CD4-positive, alpha-beta T cell treated with Interleukin-4 for 4 hours (primary cell): ENCODE results near the gene CPED1.

ENCODE experiments used
- DNase-seq: peaks from one replicate; pipeline ENCODE4 v3.0.0-alpha.2; 2020

The CPED1 gene

DNA sequence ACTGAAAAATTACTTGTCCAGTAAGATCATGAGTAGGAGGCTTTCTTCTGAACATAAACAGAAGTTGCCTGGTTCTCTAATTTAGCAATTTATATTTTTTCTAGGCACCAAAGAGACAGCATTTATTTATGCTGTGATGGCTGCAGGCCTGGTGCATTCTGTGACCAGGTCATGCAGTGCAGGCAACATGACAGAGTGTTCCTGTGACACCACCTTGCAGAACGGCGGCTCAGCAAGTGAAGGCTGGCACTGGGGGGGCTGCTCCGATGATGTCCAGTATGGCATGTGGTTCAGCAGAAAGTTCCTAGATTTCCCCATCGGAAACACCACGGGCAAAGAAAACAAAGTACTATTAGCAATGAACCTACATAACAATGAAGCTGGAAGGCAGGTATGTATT is 343.1 kb downstream of the CPED1 start:
- DNase-seq, result no peak

DNA sequence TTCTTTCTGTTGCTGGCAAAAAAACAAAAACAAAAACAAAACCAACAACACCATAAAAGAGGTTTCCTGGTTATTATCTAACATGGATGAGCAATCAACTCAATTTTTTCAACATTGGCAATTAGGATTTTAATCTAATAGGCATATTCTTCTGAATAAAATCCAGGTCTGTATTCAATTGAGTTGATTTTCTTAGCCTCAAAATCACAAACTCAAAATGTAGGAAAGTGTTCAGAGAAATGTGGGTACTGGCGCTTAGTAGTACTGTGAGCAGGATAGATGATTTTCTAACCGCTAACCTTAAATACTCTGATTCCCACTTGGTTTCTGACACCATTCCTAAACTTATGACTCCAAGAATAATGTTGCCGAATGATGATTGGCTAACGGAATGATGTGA is 345.9 kb downstream of the CPED1 start:
- no peak for DNase-seq

DNA sequence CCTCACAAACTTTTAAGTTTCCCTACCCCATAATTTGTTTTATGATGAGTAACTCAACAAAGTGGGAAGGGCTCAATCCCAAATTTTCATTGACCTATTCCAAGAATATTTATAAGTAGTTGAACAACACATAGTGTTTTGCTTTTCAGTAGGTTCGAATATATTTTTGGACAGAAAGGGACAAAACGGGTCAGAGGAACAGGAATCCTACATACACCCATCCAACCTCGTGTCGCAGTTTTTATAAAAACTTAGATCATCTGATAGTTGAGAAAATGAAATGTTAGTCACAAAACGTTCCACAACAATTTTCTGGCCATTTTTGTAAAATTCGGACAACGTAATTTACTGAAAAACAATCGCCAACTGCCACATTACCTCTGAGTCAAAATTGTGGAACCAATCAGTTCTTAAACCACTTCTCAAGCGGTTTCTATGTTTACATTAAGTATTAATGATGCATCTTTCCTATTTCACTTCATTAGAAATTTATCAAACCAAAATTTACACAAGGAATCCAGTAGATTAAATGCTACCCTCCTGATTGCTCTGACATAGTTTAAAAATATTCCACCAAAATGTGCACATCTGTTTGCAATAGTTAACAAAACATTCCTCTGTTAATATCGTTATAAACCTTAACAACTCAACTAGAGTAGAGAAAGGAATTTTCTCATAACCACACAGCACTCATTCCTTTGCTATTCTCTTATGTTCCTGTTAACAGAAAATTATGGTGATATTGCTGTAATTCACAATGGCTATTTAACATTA is 346.6 kb downstream of the CPED1 start:
- DNase-seq, result no peak

DNA sequence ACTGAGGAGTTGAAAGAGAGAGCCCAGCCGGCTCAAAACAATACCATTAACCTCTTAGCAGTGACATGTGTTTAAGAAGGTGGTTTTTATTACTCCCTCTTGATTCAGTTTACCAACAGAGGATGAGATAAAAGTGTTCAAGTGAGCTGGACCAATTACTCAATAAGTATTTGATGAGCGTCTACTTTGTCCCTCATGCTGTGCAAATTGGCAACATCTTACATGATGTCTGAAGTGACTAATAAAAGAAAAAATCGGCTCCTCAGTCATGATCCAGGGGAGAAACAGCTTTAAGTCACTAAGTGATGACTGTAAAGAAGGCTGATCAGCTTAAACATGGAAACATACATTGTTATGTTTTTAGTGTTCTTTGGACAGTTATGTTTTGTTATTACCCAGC is 348.1 kb downstream of the CPED1 start:
- no peak for DNase-seq

DNA sequence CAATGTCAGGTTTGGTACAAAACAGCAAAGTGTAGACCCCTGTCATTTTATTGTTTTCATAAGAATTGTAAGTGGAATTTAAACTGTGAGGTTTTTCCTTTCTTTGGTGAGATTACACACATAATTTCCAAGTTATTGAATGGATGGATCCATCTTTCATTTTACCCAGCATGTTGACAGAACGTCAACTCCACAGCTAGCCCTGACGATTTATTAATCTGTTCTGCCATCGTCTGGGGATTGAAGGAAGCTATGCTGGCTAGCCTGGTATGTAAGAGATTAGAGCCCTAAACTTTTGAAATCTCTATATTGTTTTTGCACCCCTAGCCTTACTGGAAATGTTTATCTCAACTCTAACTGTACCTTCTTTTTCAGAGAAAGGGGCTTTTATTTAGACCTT is 348.9 kb downstream of the CPED1 start:
- DNase-seq, result no peak

DNA sequence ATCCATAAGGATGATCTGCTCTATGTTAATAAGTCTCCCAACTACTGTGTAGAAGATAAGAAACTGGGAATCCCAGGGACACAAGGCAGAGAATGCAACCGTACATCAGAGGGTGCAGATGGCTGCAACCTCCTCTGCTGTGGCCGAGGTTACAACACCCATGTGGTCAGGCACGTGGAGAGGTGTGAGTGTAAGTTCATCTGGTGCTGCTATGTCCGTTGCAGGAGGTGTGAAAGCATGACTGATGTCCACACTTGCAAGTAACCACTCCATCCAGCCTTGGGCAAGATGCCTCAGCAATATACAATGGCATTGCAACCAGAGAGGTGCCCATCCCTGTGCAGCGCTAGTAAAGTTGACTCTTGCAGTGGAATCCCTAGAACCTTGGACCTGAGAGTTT is 350.6 kb downstream of the CPED1 start:
- DNase-seq, result no peak

DNA sequence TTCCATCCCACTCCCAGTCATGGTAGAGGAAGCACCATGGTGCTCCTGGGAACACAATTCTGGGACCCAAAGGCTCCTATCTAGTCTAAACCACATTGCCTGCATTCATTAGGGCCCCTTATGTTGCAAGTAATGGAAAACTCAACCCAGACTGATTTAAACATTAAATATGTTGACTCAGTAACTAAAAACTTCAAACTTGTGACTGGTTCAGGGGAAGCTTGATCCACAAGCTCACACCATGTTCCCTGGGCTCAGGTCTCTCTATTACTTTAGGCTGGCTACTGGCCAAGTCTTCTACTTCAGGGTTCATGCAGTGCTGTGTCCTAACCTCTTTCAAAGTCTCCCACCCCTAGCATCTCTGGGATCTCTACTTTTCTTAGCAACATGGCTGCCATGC is 353.4 kb downstream of the CPED1 start:
- no peak for DNase-seq

DNA sequence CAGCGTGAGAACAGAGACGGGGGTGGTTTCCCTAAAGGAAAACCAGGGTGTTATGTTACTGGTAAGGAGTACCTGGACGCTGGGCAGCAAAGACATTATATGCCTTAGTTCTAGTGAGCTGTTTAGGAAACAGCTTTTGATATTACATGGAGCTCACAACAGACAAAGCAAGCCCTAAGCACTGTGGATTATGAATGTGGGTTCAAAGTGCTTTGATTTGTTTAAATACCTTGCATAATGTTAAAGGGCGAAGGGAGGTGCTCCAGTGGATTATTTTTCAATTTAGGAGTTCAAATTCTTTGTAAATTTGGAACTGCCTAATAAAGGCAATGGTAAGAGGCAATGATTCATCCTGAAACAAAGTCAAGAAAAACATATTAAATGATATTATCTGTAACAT is 354.1 kb downstream of the CPED1 start:
- no peak for DNase-seq

DNA sequence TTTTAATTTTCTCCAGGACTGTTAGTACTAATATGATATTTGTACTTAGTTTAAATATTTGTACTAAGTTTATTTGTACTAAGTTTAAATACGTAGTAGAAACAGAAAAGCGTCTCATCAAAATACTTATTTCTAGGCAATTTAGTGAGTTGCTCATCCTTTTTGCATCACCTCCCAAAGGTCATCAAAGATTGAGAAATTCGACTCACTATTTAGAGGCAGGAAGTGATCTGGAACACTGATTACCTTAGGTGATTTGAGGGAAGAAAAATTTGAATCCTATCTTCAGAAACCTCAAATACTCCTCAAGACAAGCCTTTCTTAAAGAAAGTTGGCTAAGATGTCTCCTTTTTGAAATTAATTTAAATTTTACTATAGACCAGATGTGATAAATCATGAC is 354.8 kb downstream of the CPED1 start:
- no peak for DNase-seq

DNA sequence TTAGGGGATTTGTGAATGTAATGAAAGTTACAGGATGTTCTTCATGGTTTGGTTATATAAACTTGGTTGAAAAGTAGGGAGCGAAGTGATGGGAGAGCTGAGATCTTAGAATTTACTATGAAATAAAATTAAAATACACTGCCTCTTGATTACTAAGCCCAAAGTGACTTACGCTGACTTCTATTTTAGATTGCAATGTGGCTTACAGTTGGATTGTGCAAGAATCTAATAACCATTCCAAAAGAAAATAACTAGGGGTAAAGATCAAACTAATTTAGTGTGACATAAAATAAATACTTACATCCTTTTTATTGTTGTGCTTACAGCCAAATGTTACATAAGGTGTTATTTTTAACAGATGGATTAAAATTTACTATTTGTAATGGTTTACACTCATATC is 355.6 kb downstream of the CPED1 start:
- no peak for DNase-seq

DNA sequence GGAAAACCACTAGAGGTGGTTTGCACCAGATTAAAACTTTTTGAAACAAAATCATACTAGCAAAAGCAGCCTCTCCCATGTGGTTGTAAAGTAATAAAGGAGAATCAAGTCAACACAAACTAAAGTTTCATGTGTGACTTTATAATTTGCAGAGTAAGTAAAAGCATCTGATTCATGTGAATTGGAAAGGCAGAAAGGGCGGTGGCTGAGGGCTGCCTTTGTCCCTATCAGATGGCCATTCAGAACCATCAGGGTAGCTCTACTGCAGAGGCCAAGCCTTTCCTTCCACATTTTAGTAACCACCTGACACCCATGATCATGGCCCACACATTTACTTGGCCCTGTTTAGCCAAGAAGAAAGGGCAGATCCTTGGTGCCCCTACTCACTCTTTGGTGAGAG is 356.0 kb downstream of the CPED1 start:
- DNase-seq, result no peak
